Activated T-helper 1 cell treated with anti-CD3 and anti-CD28 coated beads, Interleukin-12 subunit alpha, Interleukin-12 subunit beta, Interleukin-2, Interleukin-4 antibody, amounts not matched to agents 30 ng/mL and 10 ng/mL and 1 ng/mL, durations not matched to agents 14 hours and 24 hours and 36 hours (primary cell): ENCODE measurements around the gene VWDE. TPM values are rescaled to one million over a fixed set of nuclear protein-coding genes. Genes with fewer than 3 reads are reported as not detected.

ENCODE experiments used
- DNase-seq: peaks from one replicate; pipeline ENCODE4 v3.0.0; 2021; ENCODE audit warnings: low spot score
- H3K27ac Mint-ChIP-seq: one replicate; pipeline ENCODE4 v1.8.0; 2021; ENCODE audit warnings: mild to moderate bottlenecking, mixed read lengths
- H3K27me3 Mint-ChIP-seq: one replicate; pipeline ENCODE4 v1.8.0; 2022; ENCODE audit warnings: mild to moderate bottlenecking, moderate library complexity, mixed read lengths; ENCODE audit not compliant: insufficient read depth
- H3K36me3 Mint-ChIP-seq: one replicate; pipeline ENCODE4 v1.8.0; 2021; ENCODE audit warnings: low read depth, mixed read lengths
- H3K4me1 Mint-ChIP-seq: one replicate; pipeline ENCODE4 v1.8.0; 2021; ENCODE audit warnings: low read depth, mixed read lengths
- H3K4me3 Mint-ChIP-seq: one replicate; pipeline ENCODE4 v1.8.0; 2021; ENCODE audit warnings: mild to moderate bottlenecking, moderate library complexity, mixed read lengths
- H3K9me3 Mint-ChIP-seq: one replicate; pipeline ENCODE4 v1.8.0; 2021; ENCODE audit warnings: mixed read lengths
- intact Hi-C: fragments of 100-400 bp; cut with micrococcal nuclease; formaldehyde crosslinking; loops from one replicate; pipeline ENCODE4 v1.15.1; 2024
- total RNA-seq: library from RNA; stranded (reverse); gene quantifications from 2 replicates; pipeline ENCODE4 v1.2.3, GENCODE V29; 2022

The VWDE gene
- total RNA-seq, 1 donor from 2014 or later = 1.7 TPM

DNA sequence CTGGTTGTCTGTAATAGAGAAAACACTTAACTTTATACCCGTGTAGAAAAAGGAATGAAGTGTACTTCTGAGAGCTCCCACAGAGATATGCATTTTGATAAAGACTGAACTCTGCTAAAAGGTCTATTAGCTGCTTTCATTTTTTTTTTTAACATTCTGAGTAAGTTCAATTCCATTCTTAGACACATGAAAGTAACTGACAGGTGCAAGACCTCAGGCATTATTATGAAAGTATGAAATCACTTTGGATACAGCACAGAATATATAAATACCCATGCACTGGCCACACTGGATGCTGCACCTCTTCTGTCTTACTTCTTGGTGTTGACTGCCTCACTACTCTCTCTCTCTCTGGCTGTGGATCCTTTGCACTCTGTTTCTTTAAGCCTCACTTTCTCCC lies 46.2 kb downstream of the VWDE start:
- Mint-ChIP-seq H3K4me1 (no peaks in the 10 kb centered on the region), H3K9me3 (no peaks in the 10 kb centered on the region), H3K27me3 (peaks cover 2% of the 10 kb centered on the region), H3K36me3 (no peaks in the 10 kb centered on the region), H3K27ac (no peak overlapping the region), H3K4me3 (no peak overlapping the region)
- intact Hi-C loops = no loop called here
- DNase-seq = no peak

DNA sequence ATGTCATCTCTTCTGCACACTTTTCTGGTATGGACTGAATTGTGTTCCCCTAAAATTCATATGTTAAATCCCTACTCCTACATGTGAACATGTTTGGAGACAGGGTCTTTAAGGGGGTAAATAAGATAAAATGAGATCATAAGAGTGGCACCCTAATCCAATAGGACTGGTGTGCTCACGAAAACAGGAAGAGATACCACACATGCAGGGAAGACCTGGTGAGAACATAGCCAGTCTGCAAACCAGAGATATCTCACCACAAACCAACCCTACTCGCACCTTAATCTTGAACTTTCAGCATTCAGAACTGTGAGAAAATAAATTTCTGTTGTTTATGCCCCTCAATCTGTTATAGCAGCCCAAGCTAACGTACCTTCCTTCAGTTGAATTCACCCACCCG lies 51.8 kb downstream of the VWDE start:
- Mint-ChIP-seq H3K27ac (no peak overlapping the region), H3K9me3 (no peaks in the 10 kb centered on the region), H3K27me3 (peaks cover 2% of the 10 kb centered on the region), H3K4me3 (no peak overlapping the region), H3K36me3 (no peaks in the 10 kb centered on the region), H3K4me1 (no peaks in the 10 kb centered on the region)
- intact Hi-C loops = no loop called here
- no peak for DNase-seq

DNA sequence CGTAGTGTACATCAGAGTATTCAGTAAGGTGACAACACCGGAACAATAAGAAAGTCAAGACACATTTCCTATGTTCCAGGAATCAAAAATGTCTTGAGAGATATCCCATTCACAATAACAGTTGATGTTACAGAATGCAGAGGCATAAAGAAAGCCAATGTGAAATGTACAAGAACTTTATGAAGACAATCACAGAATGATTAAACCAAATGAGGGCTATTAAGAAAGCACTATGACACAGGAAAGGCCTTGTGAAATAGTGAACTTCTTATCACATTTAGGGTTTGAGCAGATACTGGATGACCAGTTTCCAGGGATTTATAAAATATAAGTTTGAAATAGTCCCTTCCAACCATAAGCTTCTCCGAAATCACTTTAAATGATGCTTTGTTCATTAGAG lies 52.7 kb downstream of the VWDE start:
- DNase-seq = no peak
- H3K4me3 Mint-ChIP-seq = no peak overlapping the region
- H3K4me1 Mint-ChIP-seq = no peaks in the 10 kb centered on the region
- H3K27ac Mint-ChIP-seq = no peak overlapping the region
- H3K36me3 Mint-ChIP-seq = no peaks in the 10 kb centered on the region
- intact Hi-C loops = no loop called here
- no peaks in the 10 kb centered on the region for H3K9me3 Mint-ChIP-seq
- H3K27me3 Mint-ChIP-seq = peaks cover 2% of the 10 kb centered on the region

DNA sequence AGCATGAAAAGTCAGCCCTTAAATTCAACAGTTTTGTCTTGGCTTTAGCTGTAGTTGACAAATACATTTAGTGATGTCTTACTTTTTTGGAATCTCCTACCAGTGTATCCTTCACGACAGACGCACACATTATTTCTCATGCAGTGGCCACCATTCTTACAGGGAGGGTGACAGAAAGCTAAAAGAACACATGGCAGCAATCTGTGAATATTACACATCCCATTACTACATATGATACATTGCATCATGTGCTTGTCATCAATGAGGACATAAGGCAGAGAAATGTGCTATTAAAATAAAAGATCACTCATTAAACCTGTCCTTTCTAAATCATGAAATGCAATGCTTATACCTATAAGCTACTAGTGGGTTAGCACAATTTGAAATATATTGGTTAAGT lies 66.6 kb downstream of the VWDE start:
- Mint-ChIP-seq H3K27ac (no peak overlapping the region), H3K36me3 (no peaks in the 10 kb centered on the region), H3K9me3 (no peaks in the 10 kb centered on the region), H3K4me1 (no peaks in the 10 kb centered on the region), H3K27me3 (no peaks in the 10 kb centered on the region), H3K4me3 (no peak overlapping the region)
- intact Hi-C loops = no loop called here
- no peak for DNase-seq

DNA sequence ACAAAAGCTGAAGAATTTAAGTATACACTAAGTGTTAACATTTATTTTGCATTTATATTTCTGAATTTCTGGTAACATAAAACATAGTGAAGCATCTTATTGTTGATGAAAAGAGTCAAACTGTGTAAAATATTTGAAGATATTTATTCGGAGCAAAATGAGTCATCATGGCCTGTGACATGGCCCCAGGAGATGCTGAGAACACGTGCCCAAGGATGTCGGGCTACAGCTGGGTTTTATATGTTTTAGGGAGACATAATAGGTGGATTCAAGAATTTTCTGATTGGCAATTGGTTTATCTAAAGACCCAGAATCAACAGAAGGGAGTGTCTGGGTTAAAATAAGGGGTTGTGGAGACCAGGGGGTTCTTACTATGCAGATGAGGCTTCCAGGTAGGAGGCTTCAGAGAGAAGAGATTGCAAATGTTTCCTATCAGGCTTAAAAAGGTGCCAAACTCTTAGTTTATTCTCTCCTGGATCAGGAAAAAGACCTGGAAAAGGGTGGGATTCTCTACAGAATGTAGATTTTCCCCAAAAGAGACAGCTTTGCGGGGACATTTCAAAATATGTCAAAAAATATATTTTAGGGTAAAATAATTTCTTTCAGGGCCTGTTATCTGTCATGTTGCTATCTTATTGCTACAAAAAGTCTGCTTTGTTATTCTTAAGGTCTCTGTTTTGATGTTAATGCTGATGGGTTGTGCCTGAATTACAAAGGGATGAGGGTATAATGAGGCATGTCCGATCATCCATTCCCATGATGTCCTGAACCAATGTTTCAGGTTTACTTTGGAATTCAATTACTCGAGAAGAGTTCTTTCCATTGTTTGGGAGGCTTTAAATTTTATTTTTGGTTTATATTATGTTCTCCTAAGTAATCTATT lies 74.5 kb downstream of the VWDE start:
- no peaks in the 10 kb centered on the region for H3K4me1 Mint-ChIP-seq
- no peak for DNase-seq
- H3K27ac Mint-ChIP-seq = no peak overlapping the region
- H3K27me3 Mint-ChIP-seq = peaks cover 2% of the 10 kb centered on the region
- intact Hi-C loops = loop anchor here (10.0 kb wide), 1 partner anchor 494 kb away; the partner anchor contains the start of gene THSD7A
- H3K4me3 Mint-ChIP-seq = no peak overlapping the region
- H3K36me3 Mint-ChIP-seq = no peaks in the 10 kb centered on the region
- H3K9me3 Mint-ChIP-seq = no peaks in the 10 kb centered on the region

DNA sequence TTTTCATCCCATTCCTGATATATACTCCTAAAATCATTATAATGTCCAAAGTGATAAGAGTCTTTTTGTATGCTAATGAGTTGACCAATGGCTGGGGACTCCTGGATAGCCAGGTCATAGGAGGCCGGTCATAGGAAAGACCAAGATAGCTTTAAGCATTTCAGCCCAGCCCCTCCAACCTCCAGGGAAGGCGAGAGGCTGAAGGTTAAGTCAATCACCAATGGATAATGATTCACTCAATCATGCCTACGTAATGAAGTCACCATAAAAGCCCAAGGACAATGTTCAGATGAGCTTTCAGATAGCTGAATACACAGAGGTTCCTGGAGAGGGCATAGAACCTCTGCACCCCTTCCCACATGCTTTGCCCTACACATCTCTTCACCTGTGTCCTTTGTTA lies 75.7 kb downstream of the VWDE start:
- no peak for DNase-seq
- intact Hi-C loops = loop anchor here (10.0 kb wide), 1 partner anchor 493 kb away; the partner anchor contains the start of gene THSD7A
- Mint-ChIP-seq H3K4me3 (no peak overlapping the region), H3K36me3 (no peaks in the 10 kb centered on the region), H3K4me1 (no peaks in the 10 kb centered on the region), H3K27ac (no peak overlapping the region), H3K27me3 (peaks cover 2% of the 10 kb centered on the region), H3K9me3 (no peaks in the 10 kb centered on the region)

DNA sequence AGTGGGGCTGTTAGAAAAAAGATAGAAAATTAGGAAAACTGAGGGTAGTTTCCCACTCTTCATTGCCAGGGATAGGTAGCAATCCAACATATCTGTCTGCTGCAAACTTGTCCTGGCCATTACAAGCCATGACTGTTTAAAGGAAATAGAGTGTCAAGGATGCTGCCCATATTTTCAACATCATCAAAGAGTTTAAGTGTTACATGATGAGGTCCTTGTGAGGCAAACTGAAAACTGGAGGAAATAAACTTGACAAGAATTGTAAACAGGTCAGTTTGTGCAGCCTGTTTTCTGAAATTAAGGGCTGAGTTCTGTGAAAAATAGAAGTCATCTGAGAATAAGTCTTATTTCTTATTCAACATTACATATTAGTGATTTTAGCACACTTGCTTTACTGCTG lies 78.0 kb downstream of the VWDE start:
- H3K27ac Mint-ChIP-seq = no peak overlapping the region

DNA sequence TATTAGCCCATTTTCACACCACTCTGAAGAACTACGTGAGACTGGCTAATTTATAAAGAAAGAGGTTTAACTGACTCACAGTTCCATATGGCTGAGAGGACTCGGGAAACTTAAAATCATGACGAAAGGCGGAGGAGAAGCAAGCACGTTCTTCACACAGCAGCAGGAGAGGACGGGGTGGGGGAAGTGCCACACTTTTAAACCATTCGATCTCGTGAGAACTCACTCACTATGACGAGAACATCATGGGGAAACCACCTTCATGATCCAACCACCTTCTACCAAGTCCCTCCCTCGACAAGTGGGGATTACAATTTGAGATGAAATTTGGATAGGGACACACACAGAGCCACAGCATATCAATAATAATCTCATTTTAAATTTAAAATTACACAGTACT lies 80.2 kb downstream of the VWDE start:
- Mint-ChIP-seq H3K9me3 (no peaks in the 10 kb centered on the region), H3K36me3 (no peaks in the 10 kb centered on the region), H3K4me1 (no peaks in the 10 kb centered on the region), H3K27me3 (peaks cover 2% of the 10 kb centered on the region), H3K4me3 (no peak overlapping the region), H3K27ac (no peak overlapping the region)
- no peak for DNase-seq
- intact Hi-C loops = loop anchor here (2.0 to 10.0 kb wide), 3 partner anchors 113 to 896 kb away; partner anchors contain the start of genes THSD7A and TMEM106B

More for the DNA sequence above, 78.0 kb downstream of the VWDE start:
- Mint-ChIP-seq H3K9me3 (no peaks in the 10 kb centered on the region), H3K27me3 (peaks cover 2% of the 10 kb centered on the region), H3K4me3 (no peak overlapping the region), H3K4me1 (no peaks in the 10 kb centered on the region), H3K36me3 (no peaks in the 10 kb centered on the region)
- no peak for DNase-seq
- intact Hi-C loops = loop anchor here (10.0 kb wide), 1 partner anchor 491 kb away; the partner anchor contains the start of gene THSD7A

DNA sequence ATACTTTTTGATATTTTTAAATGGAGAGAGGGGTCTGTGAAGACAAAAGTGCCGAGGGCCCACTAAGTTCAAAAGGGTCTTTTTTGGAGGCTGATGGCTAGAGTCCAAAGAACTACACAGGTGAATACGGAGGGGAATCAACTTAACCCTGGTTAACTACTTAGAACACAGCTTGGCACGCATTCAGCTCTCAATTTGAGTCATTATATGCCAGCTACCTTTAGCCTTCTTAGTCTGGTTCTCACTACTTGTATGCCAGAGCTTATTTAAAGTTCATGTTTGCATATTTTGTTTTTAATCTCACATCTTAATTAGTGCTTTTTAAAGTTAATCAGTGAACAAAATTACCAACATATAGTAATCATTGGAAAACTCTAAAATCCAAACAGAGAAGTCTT lies 80.8 kb downstream of the VWDE start:
- intact Hi-C loops = loop anchor here (1.0 to 10.0 kb wide), 4 partner anchors 112 to 896 kb away; partner anchors contain the start of genes THSD7A and TMEM106B
- H3K4me1 Mint-ChIP-seq = no peaks in the 10 kb centered on the region

DNA sequence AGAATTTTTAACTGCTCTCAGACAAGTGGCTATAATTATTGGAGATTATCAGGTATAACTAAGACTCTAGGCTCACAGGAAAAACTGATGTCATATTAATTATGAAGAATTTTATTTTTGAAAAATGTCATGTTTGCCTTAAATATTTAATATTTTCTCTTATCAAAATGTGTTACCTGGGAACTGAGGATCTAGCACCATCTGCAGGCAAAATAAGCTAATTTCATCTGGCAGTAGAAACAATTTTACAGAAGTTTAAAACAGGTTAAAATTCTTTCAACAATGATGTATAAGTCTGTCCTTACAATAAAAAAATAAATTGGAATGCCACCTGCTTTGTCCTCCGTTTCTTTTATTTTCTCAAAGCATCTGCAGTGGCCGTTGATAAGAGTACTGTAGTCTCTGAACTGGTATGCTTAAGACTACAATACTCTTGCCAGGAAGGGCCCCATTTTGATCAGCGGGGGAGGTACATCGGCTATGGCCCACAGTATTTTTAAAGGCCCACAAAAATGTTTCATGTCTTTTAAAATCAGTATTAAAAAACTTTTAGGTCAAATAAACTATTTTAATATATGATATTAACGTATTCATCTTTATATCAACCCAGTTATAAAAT lies 81.3 kb downstream of the VWDE start:
- H3K9me3 Mint-ChIP-seq = no peaks in the 10 kb centered on the region
- no peak overlapping the region for H3K4me3 Mint-ChIP-seq
- no peak overlapping the region for H3K27ac Mint-ChIP-seq
- no peaks in the 10 kb centered on the region for H3K36me3 Mint-ChIP-seq
- peaks cover 2% of the 10 kb centered on the region for H3K27me3 Mint-ChIP-seq
- intact Hi-C loops = loop anchor here (1.0 to 10.0 kb wide), 4 partner anchors 112 to 895 kb away; partner anchors contain the start of genes THSD7A and TMEM106B
- no peak for DNase-seq
- H3K4me1 Mint-ChIP-seq = no peaks in the 10 kb centered on the region

More for the DNA sequence above, 80.8 kb downstream of the VWDE start:
- H3K27me3 Mint-ChIP-seq = peaks cover 2% of the 10 kb centered on the region
- H3K36me3 Mint-ChIP-seq = no peaks in the 10 kb centered on the region
- no peak overlapping the region for H3K27ac Mint-ChIP-seq
- no peak for DNase-seq
- H3K4me3 Mint-ChIP-seq = no peak overlapping the region
- no peaks in the 10 kb centered on the region for H3K9me3 Mint-ChIP-seq

DNA sequence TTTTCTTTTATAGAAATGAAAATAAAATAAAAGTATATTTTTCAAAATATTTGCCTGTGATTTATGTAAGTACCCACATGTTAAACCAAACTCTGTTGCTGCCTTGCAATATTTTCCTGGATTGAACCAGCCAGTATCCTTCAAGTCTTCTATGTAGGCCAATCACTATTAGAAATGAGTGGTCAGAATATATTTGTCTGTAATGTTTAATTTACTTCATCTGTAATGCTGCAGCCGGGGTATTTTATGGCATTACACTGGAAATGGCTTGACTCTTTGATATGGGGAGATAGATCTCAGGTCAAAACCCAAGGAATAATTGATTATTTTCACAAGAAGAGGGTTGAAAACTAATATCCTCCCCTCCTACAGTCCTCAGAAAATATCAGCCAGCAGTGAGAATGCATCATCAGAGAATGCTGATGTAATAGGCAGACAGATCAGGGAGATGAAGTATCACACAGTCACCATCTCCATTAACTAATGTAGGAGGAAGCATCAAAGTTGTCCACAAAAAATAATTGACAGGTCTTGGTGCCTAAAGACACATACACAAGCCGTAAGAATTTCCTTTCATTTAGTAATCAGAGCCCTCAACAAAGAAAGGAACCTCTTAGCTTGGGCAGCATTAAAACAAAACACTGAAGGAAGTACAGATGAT lies 82.5 kb downstream of the VWDE start:
- no peak for DNase-seq
- intact Hi-C loops = loop anchor here (5.0 to 10.0 kb wide), 2 partner anchors 486 to 894 kb away; partner anchors contain the start of gene THSD7A

DNA sequence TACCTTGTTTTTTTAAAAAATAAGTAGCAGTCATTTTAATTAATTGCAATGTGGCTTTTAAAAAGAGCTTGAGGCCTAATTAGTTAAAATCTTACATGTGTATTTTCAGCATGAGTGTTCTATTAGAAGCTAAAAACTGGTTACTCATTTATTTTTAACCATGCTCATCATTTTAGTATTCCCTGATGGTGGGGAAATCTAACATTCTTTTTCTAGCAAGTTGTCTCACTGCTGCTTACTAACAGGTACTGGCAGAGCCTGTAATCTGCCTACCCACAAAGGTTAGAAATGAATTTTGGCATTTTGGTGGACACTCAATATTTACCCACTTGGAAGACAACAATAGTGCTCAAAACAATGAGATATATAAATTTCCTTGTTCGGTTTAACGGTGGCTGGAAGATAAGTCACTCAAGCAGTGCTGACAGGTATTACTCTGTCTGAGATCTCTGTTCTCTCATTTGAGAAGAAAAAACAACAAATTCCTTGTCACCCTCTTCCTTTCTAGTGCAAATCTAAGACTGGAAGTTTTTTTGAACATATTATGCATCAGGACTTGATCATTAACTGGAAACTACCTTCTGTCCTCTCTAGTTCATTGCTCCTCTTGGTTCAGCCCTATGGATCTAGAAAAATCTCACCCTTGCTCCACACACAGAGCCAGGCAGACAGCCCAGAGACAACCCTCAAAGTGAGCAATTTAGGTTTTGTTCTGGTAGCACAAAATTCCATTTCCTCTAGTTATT lies 83.3 kb downstream of the VWDE start:
- Mint-ChIP-seq H3K36me3 (no peaks in the 10 kb centered on the region), H3K9me3 (no peaks in the 10 kb centered on the region), H3K27me3 (peaks cover 2% of the 10 kb centered on the region), H3K4me3 (no peak overlapping the region), H3K4me1 (no peaks in the 10 kb centered on the region), H3K27ac (no peak overlapping the region)
- intact Hi-C loops = loop anchor here (5.0 to 10.0 kb wide), 2 partner anchors 486 to 893 kb away; partner anchors contain the start of gene THSD7A
- no peak for DNase-seq

More for the DNA sequence above, 82.5 kb downstream of the VWDE start:
- Mint-ChIP-seq H3K27ac (no peak overlapping the region), H3K27me3 (peaks cover 2% of the 10 kb centered on the region), H3K4me3 (no peak overlapping the region), H3K9me3 (no peaks in the 10 kb centered on the region), H3K36me3 (no peaks in the 10 kb centered on the region), H3K4me1 (no peaks in the 10 kb centered on the region)
